WTC11 (cell line): ENCODE measurements around the gene YARS1. TPM values are rescaled to one million over a fixed set of nuclear protein-coding genes. Genes with fewer than 3 reads are reported as not detected.

ENCODE experiments used
- ATAC-seq: fragments of 200-7000 bp; cut with Tn5 transposase; 2 replicates; pipeline ENCODE4 v1.10.0; 2021; ENCODE audit warnings: mild to moderate bottlenecking, moderate library complexity
- CTCF ChIA-PET: fragments of 300-600 bp; sonication (Branson Sonifier 250); formaldehyde crosslinking; loops from one replicate; lab custom pipeline; 2021; ENCODE audit warnings: antibody characterized with exemption; lab: Charles Lee
- POLR2A ChIA-PET: fragments of 350-600 bp; sonication (Branson Sonifier 250); formaldehyde crosslinking; loops from one replicate; lab custom pipeline; 2021; ENCODE audit warnings: antibody characterized with exemption; lab: Charles Lee
- DNase-seq: peaks from one replicate; pipeline ENCODE4 v3.0.0; 2021; ENCODE audit warnings: low spot score
- H3K27ac Mint-ChIP-seq: 2 replicates; pipeline ENCODE4 v1.8.0; 2021; ENCODE audit warnings: mixed read lengths
- H3K27me3 Mint-ChIP-seq: 2 replicates; pipeline ENCODE4 v1.8.0; 2021; ENCODE audit warnings: low read depth, mild to moderate bottlenecking, moderate library complexity, mixed read lengths
- H3K36me3 Mint-ChIP-seq: 2 replicates; pipeline ENCODE4 v1.8.0; 2021; ENCODE audit warnings: mixed read lengths
- H3K4me1 Mint-ChIP-seq: 2 replicates; pipeline ENCODE4 v1.8.0; 2022; ENCODE audit warnings: mixed read lengths
- H3K4me3 Mint-ChIP-seq: 2 replicates; pipeline ENCODE4 v1.8.0; 2021; ENCODE audit warnings: mild to moderate bottlenecking, moderate library complexity, mixed read lengths
- H3K9me3 Mint-ChIP-seq: 2 replicates; pipeline ENCODE4 v1.8.0; 2021; ENCODE audit warnings: mixed read lengths
- ATF1 ChIP-seq: sonication (generic); formaldehyde crosslinking; IDR thresholded peaks from 2 replicates; pipeline ENCODE4 v1.8.1; 2023; ENCODE audit warnings: mild to moderate bottlenecking, moderate library complexity, missing genetic modification reagents
- ATF3 ChIP-seq: sonication (generic); formaldehyde crosslinking; conservative IDR thresholded peaks from 2 replicates; pipeline ENCODE4 v1.8.1; 2022; ENCODE audit warnings: mild to moderate bottlenecking, missing genetic modification reagents
- ESRRA ChIP-seq: sonication (generic); formaldehyde crosslinking; IDR thresholded peaks from 2 replicates; pipeline ENCODE4 v1.8.1; 2022; ENCODE audit warnings: mild to moderate bottlenecking, missing genetic modification reagents, borderline replicate concordance
- ETV6 ChIP-seq: sonication (generic); formaldehyde crosslinking; IDR thresholded peaks from 2 replicates; pipeline ENCODE4 v1.8.1; 2022; ENCODE audit warnings: mild to moderate bottlenecking, missing genetic modification reagents
- FOXJ3 ChIP-seq: sonication (generic); formaldehyde crosslinking; IDR thresholded peaks from 2 replicates; pipeline ENCODE4 v1.9.0; 2021; ENCODE audit warnings: missing genetic modification reagents, mild to moderate bottlenecking, borderline replicate concordance
- GTF2I ChIP-seq: fragments of 250-450 bp; sonication (Bioruptor Pico); conservative IDR thresholded peaks from 2 replicates; pipeline ENCODE4 v1.4.0; 2021; ENCODE audit warnings: mild to moderate bottlenecking
- HMGA2 ChIP-seq: fragments of 250-450 bp; sonication (Bioruptor Pico); IDR thresholded peaks from 2 replicates; pipeline ENCODE4 v1.4.0; 2021; ENCODE audit warnings: mild to moderate bottlenecking, moderate library complexity
- HMGXB4 ChIP-seq: sonication (generic); formaldehyde crosslinking; IDR thresholded peaks from 2 replicates; pipeline ENCODE4 v1.8.1; 2023; ENCODE audit warnings: mild to moderate bottlenecking, moderate library complexity, missing genetic modification reagents
- MAX ChIP-seq: sonication (generic); formaldehyde crosslinking; IDR thresholded peaks from 2 replicates; pipeline ENCODE4 v1.8.0; 2022; ENCODE audit warnings: mild to moderate bottlenecking, missing genetic modification reagents
- MLX ChIP-seq: sonication (generic); formaldehyde crosslinking; IDR thresholded peaks from 2 replicates; pipeline ENCODE4 v1.8.1; 2023; ENCODE audit warnings: mild to moderate bottlenecking, missing genetic modification reagents, moderate library complexity
- PREB ChIP-seq: sonication (generic); formaldehyde crosslinking; IDR thresholded peaks from 2 replicates; pipeline ENCODE4 v1.8.1; 2022; ENCODE audit warnings: mild to moderate bottlenecking, missing genetic modification reagents, moderate library complexity, borderline replicate concordance
- SMAD3 ChIP-seq: sonication (generic); formaldehyde crosslinking; IDR thresholded peaks from 2 replicates; pipeline ENCODE4 v1.8.0; 2022; ENCODE audit warnings: missing genetic modification reagents, mild to moderate bottlenecking, borderline replicate concordance
- SMAD4 ChIP-seq: sonication (generic); formaldehyde crosslinking; IDR thresholded peaks from 2 replicates; pipeline ENCODE4 v1.8.0; 2022; ENCODE audit warnings: mild to moderate bottlenecking, missing genetic modification reagents
- ZNF219 ChIP-seq: sonication (generic); formaldehyde crosslinking; IDR thresholded peaks from 2 replicates; pipeline ENCODE4 v1.8.0; 2023; ENCODE audit warnings: missing genetic modification reagents, mild to moderate bottlenecking, borderline replicate concordance
- ZNF317 ChIP-seq: sonication (generic); formaldehyde crosslinking; IDR thresholded peaks from 2 replicates; pipeline ENCODE4 v1.8.1; 2023; ENCODE audit warnings: low read depth, mild to moderate bottlenecking, moderate library complexity, missing genetic modification reagents, borderline replicate concordance
- ZSCAN18 ChIP-seq: fragments of 250-450 bp; sonication (Bioruptor Pico); IDR thresholded peaks from 2 replicates; pipeline ENCODE4 v2.1.2; 2022; ENCODE audit warnings: mild to moderate bottlenecking, moderate library complexity
- total RNA-seq: library from RNA; stranded (reverse); gene quantifications from 3 replicates; pipeline ENCODE4 v1.2.3, GENCODE V29; 2021
- TF ChIP-seq, protein P1 (sequence below): sonication (generic); formaldehyde crosslinking; IDR thresholded peaks from 2 replicates; pipeline ENCODE4 v1.8.0; 2023; ENCODE audit warnings: missing genetic modification reagents
- TF ChIP-seq, protein P2 (sequence below): sonication (generic); formaldehyde crosslinking; IDR thresholded peaks from 2 replicates; pipeline ENCODE4 v1.8.1; 2022; ENCODE audit warnings: low read depth, mild to moderate bottlenecking, moderate library complexity, missing genetic modification reagents, borderline replicate concordance
- TF ChIP-seq, protein P3 (sequence below): sonication (generic); formaldehyde crosslinking; IDR thresholded peaks from 2 replicates; pipeline ENCODE4 v1.8.1; 2023; ENCODE audit warnings: mild to moderate bottlenecking, missing genetic modification reagents

Gene YARS1
- total RNA-seq, 1 experiment from 2014 or later, result 197 TPM

GRCh38 chr1:32865639-32866405 is 48.7 kb upstream of the YARS1 start (continued):
- TF ChIP-seq HMGA2 (CRISPR knock-in tag) (no peak), ZNF219 (CRISPR knock-in tag) (no peak), SMAD4 (no peak), ATF3 (CRISPR knock-in tag) (no peak)

DNA sequence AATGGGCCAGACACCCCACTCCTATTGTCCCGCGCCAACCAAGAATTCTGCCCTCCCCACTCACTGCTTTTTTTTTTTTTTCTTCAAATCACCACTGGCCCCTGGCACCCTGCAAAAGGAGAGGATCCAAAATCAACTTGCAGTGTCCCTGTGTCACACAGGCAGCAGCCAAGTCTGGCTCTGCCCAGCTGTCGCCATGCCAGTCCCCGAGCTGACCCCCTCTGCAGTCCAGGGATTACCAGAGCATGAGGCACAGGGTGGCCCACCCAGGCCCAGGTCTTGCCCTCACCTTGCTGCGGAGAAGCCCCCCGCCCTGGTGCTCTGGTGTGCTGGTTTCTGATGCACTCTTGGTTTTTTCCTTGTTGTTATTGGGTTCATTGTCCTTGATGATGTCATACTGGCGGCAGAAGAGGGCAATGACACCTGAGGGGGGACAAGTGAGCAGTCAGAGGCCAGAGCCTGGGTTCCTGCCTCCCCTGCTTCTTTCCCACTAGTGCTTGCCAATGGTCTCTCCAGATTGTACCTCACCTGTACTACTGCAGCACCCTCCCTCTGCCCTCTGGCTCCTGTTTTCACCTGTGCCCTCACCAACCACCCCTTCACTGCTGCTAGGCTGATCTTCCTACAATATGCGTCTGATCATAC is 47.3 kb upstream of the YARS1 start:
- DNase-seq (no peak), ATAC-seq (no peak)
- peaks cover 6% of the 10 kb centered on the region for H3K36me3 Mint-ChIP-seq
- no peak overlapping the region for H3K4me3 Mint-ChIP-seq
- peaks cover 4% of the 10 kb centered on the region for H3K4me1 Mint-ChIP-seq
- no peaks in the 10 kb centered on the region for H3K9me3 Mint-ChIP-seq
- H3K27ac Mint-ChIP-seq, result no peak overlapping the region
- ChIA-PET CTCF (interaction anchor here (2.8 kb wide), 1 partner anchor 12 kb away, joined by 14 read pairs; no protein-coding TSS in a partner anchor), POLR2A (no interaction called here)
- peaks cover 16% of the 10 kb centered on the region for H3K27me3 Mint-ChIP-seq
- TF ChIP-seq ETV6 (CRISPR knock-in tag), result no peak
- TF ChIP-seq HMGA2 (CRISPR knock-in tag), result no peak
- no peak for TF ChIP-seq PREB (CRISPR knock-in tag)
- TF ChIP-seq MAX, result no peak
- no peak for TF ChIP-seq ZSCAN18 (CRISPR knock-in tag)
- TF ChIP-seq HMGXB4 (CRISPR knock-in tag), result no peak
- TF ChIP-seq ATF1 (CRISPR knock-in tag), result no peak
- TF ChIP-seq, protein P1, sequence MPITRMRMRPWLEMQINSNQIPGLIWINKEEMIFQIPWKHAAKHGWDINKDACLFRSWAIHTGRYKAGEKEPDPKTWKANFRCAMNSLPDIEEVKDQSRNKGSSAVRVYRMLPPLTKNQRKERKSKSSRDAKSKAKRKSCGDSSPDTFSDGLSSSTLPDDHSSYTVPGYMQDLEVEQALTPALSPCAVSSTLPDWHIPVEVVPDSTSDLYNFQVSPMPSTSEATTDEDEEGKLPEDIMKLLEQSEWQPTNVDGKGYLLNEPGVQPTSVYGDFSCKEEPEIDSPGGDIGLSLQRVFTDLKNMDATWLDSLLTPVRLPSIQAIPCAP, result no peak
- TF ChIP-seq GTF2I (CRISPR knock-in tag), result no peak
- TF ChIP-seq, protein P2, sequence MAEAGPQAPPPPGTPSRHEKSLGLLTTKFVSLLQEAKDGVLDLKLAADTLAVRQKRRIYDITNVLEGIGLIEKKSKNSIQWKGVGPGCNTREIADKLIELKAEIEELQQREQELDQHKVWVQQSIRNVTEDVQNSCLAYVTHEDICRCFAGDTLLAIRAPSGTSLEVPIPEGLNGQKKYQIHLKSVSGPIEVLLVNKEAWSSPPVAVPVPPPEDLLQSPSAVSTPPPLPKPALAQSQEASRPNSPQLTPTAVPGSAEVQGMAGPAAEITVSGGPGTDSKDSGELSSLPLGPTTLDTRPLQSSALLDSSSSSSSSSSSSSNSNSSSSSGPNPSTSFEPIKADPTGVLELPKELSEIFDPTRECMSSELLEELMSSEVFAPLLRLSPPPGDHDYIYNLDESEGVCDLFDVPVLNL (CRISPR knock-in tag), result no peak
- no peak for TF ChIP-seq MLX (CRISPR knock-in tag)
- TF ChIP-seq ESRRA (CRISPR knock-in tag), result no peak
- TF ChIP-seq SMAD4, result no peak
- TF ChIP-seq SMAD3 (CRISPR knock-in tag), result no peak
- TF ChIP-seq FOXJ3, result no peak
- TF ChIP-seq, protein P3, sequence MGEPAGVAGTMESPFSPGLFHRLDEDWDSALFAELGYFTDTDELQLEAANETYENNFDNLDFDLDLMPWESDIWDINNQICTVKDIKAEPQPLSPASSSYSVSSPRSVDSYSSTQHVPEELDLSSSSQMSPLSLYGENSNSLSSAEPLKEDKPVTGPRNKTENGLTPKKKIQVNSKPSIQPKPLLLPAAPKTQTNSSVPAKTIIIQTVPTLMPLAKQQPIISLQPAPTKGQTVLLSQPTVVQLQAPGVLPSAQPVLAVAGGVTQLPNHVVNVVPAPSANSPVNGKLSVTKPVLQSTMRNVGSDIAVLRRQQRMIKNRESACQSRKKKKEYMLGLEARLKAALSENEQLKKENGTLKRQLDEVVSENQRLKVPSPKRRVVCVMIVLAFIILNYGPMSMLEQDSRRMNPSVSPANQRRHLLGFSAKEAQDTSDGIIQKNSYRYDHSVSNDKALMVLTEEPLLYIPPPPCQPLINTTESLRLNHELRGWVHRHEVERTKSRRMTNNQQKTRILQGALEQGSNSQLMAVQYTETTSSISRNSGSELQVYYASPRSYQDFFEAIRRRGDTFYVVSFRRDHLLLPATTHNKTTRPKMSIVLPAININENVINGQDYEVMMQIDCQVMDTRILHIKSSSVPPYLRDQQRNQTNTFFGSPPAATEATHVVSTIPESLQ (CRISPR knock-in tag), result no peak
- TF ChIP-seq ZNF317 (CRISPR knock-in tag), result no peak
